ENCODE measurements around the gene LEFTY1. TPM values are rescaled to one million over a fixed set of nuclear protein-coding genes. Genes with fewer than 3 reads are reported as not detected.

Gene LEFTY1
- total RNA-seq, 4 donors from 2014 or later, result 0.35 to 1.4 TPM; not detected in 2

DNA sequence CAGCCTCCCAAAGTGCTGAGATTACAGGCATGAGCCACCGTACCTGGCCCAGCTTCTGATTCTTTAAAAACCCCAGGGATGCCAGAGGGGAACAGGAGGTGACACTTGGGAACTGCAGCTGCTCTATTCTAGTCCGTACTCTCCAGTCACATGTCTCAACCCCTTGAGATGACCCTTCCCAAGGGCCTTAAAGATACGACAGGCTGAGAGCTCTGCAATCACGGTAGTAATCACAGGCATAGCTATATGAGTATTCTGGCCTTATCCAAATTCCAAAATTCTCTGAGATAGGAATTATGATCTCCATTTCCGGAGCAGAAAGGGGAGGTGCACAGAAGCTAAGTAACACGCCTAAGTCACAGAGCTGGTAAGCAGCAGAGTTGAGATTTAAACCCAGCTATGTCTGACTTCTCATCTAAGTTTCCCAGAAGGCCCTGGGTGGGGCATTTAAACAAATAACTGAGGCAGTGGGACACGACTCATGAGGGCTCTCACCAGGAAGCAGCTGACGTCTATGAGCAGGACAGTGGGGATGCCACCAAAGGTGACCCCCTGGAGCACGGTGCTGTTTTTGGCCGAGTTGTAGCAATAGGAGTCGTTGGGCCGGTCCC is 11.9 kb downstream of the LEFTY1 start:
- H3K4me1 ChIP-seq, result peaks cover 0 to 48% (median 28%) of the 10 kb centered on the region in 3 donors
- no peak overlapping the region for H3K4me3 ChIP-seq
- WGBS, 2 donors (ENCODE audit: low coverage in 1 of 2), result 58% methylated on average over 4 of the region's 12 CpGs; no CpG with 5 or more reads in 1 of the 2 donors
- H3K27me3 ChIP-seq, result no peaks in the 10 kb centered on the region
- H3K27ac ChIP-seq, result peak overlapping the region in 3 of 4 donors; percentile 34 to 83 (median 58)
- peaks cover 0 to 49% of the 10 kb centered on the region in 2 donors for H3K36me3 ChIP-seq
- ATAC-seq, result no peak
- no peak for TF ChIP-seq POLR2AphosphoS5 (IDR thresholded peaks at IDR 0.05)
- TF ChIP-seq POLR2A (IDR thresholded peaks at IDR 0.05), result no peak
- TF ChIP-seq, protein P1, sequence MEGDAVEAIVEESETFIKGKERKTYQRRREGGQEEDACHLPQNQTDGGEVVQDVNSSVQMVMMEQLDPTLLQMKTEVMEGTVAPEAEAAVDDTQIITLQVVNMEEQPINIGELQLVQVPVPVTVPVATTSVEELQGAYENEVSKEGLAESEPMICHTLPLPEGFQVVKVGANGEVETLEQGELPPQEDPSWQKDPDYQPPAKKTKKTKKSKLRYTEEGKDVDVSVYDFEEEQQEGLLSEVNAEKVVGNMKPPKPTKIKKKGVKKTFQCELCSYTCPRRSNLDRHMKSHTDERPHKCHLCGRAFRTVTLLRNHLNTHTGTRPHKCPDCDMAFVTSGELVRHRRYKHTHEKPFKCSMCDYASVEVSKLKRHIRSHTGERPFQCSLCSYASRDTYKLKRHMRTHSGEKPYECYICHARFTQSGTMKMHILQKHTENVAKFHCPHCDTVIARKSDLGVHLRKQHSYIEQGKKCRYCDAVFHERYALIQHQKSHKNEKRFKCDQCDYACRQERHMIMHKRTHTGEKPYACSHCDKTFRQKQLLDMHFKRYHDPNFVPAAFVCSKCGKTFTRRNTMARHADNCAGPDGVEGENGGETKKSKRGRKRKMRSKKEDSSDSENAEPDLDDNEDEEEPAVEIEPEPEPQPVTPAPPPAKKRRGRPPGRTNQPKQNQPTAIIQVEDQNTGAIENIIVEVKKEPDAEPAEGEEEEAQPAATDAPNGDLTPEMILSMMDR (IDR thresholded peaks at IDR 0.05), result no peak
- TF ChIP-seq EP300 (IDR thresholded peaks at IDR 0.05), result no peak
- no peaks in the 10 kb centered on the region for H3K9me3 ChIP-seq

GRCh38 chr1:225875044-225875815 is 13.7 kb downstream of the LEFTY1 start:
- no peaks in the 10 kb centered on the region for H3K27me3 ChIP-seq
- no peak overlapping the region for H3K27ac ChIP-seq
- H3K9me3 ChIP-seq, result no peaks in the 10 kb centered on the region
- TF ChIP-seq, protein P1 (IDR thresholded peaks at IDR 0.05), result no peak
- no peak for TF ChIP-seq POLR2AphosphoS5 (IDR thresholded peaks at IDR 0.05)
- TF ChIP-seq POLR2A (IDR thresholded peaks at IDR 0.05), result no peak
- no peak for TF ChIP-seq EP300 (IDR thresholded peaks at IDR 0.05)
- ATAC-seq, result no peak
- peaks cover 0 to 42% (median 20%) of the 10 kb centered on the region in 3 donors for H3K4me1 ChIP-seq
- H3K36me3 ChIP-seq, result peaks cover 0 to 67% of the 10 kb centered on the region in 2 donors
- 80 to 100% methylated on average over 1 to 2 of the region's 12 CpGs for WGBS, 2 donors (ENCODE audit: low coverage in 1 of 2)
- H3K4me3 ChIP-seq, result no peak overlapping the region

DNA sequence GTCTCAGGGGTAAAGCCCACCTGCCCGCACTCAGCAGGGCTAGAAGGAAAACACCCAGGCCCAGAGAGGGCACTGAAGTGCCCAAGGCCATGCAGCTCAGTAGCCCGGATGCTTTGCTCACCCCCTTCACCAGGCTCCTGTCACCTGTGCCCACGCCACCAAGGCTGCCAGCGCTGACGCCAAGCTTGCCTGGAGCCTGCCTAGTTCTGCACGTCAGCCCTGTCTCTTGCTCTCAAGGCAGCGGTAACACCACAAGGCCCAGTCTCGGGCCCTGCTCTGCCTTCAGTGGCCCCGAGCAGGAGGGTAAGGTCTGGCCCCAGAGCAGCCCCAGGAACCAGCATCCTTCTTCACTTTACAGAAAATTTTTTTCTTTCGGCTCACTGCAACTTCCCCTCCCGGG is 14.5 kb downstream of the LEFTY1 start:
- peaks cover 0 to 75% of the 10 kb centered on the region in 2 donors for H3K36me3 ChIP-seq
- H3K4me1 ChIP-seq, result peaks cover 0 to 34% (median 14%) of the 10 kb centered on the region in 3 donors
- ATAC-seq, result no peak
- no peaks in the 10 kb centered on the region for H3K27me3 ChIP-seq
- H3K9me3 ChIP-seq, result no peaks in the 10 kb centered on the region
- no peak overlapping the region for H3K4me3 ChIP-seq
- no peak for TF ChIP-seq POLR2AphosphoS5 (IDR thresholded peaks at IDR 0.05)
- TF ChIP-seq, protein P1 (IDR thresholded peaks at IDR 0.05), result no peak
- TF ChIP-seq POLR2A (IDR thresholded peaks at IDR 0.05), result no peak
- no peak for TF ChIP-seq EP300 (IDR thresholded peaks at IDR 0.05)
- no peak overlapping the region for H3K27ac ChIP-seq
- WGBS, 2 donors (ENCODE audit: low coverage in 1 of 2), result 100% methylated on average over 1 to 2 of the region's 11 CpGs

- no peak for TF ChIP-seq EP300 (IDR thresholded peaks at IDR 0.05)
- no peak for TF ChIP-seq POLR2A (IDR thresholded peaks at IDR 0.05)
- TF ChIP-seq, protein P1 (IDR thresholded peaks at IDR 0.05), result no peak
- TF ChIP-seq POLR2AphosphoS5 (IDR thresholded peaks at IDR 0.05), result no peak
- Histone ChIP-seq H3K27ac (no peak overlapping the region), H3K4me3 (no peak overlapping the region), H3K36me3 (peaks cover 0 to 85% of the 10 kb centered on the region in 2 donors), H3K27me3 (no peaks in the 10 kb centered on the region), H3K4me1 (peaks cover 0 to 24% (median 8%) of the 10 kb centered on the region in 3 donors), H3K9me3 (no peaks in the 10 kb centered on the region)
- ATAC-seq, result no peak
- WGBS, 2 donors (ENCODE audit: low coverage in 1 of 2), result 85 to 91% methylated on average over 4 to 6 of the region's 10 CpGs
Observed at GRCh38 chr1:225873281-225873850, 15.6 kb downstream of the LEFTY1 start.

All from gastroesophageal sphincter (tissue), 4 donors.